Thoracic aorta (tissue), 2 donors: Measurements from ENCODE around the gene SLC37A2. TPM values are rescaled to one million over a fixed set of nuclear protein-coding genes. Genes with fewer than 3 reads are reported as not detected.

Source experiments
- ATAC-seq: fragments of 150-250 bp; one replicate; pipeline ENCODE4 v1.8.0; 2017; ENCODE audit warnings: low read depth; ENCODE audit not compliant: insufficient number of reproducible peaks, low FRiP score
- DNase-seq: peaks from one replicate; pipeline ENCODE4 v3.0.0-alpha.2; 2020; ENCODE audit warnings: low spot score
- H3K27ac ChIP-seq, 2 donors: fragments of 200-600 bp; sonication (generic); 1 replicate in 1 of 2; 2 replicates in 1 of 2; pipeline ENCODE4 v1.5.1; 2016; ENCODE audit warnings: mild to moderate bottlenecking in 2 of 2, moderate library complexity in 2 of 2
- H3K27me3 ChIP-seq: fragments of 200-600 bp; sonication (generic); replicated peaks from 2 replicates; pipeline ENCODE4 v1.6.0; 2016; ENCODE audit warnings: mild to moderate bottlenecking; ENCODE audit not compliant: insufficient read depth
- H3K36me3 ChIP-seq: fragments of 200-600 bp; sonication (generic); one replicate; pipeline ENCODE4 v1.5.1; 2016
- H3K4me1 ChIP-seq, 2 donors: fragments of 200-600 bp; sonication (generic); 1 replicate in 1 of 2; 2 replicates in 1 of 2; pipeline versions ENCODE4 v1.5.1 to v1.6.0; 2016; ENCODE audit warnings: low read depth in 2 of 2, mild to moderate bottlenecking in 1 of 2; ENCODE audit not compliant: control insufficient read depth in 1 of 2
- H3K4me3 ChIP-seq: fragments of 200-600 bp; sonication (generic); 2 replicates; pipeline ENCODE4 v1.5.1; 2016; ENCODE audit warnings: mild to moderate bottlenecking
- H3K9me3 ChIP-seq: fragments of 200-600 bp; sonication (generic); 2 replicates; pipeline ENCODE4 v1.5.1; 2016
- total RNA-seq, 2 donors: library from RNA; depleted of rRNA; stranded (reverse); fragments of >200 nt; gene quantifications; one replicate each; pipeline versions ENCODE4 v1.1.0 to v1.2.3, GENCODE V29; 2016
- TF ChIP-seq, protein P1 (sequence below): fragments of 200-600 bp; sonication (generic); IDR thresholded peaks from one replicate; pipeline ENCODE4 v1.5.1; 2019; ENCODE audit warnings: antibody characterized with exemption

Gene SLC37A2
- total RNA-seq, 2 donors from 2014 or later: 8.9 to 11.6 TPM

- no peaks in the 10 kb centered on the region for H3K36me3 ChIP-seq
- DNase-seq (no peak), ATAC-seq (no peak)
- no peaks in the 10 kb centered on the region for H3K27me3 ChIP-seq
- H3K27ac ChIP-seq: no peak overlapping the region
- TF ChIP-seq, protein P1, sequence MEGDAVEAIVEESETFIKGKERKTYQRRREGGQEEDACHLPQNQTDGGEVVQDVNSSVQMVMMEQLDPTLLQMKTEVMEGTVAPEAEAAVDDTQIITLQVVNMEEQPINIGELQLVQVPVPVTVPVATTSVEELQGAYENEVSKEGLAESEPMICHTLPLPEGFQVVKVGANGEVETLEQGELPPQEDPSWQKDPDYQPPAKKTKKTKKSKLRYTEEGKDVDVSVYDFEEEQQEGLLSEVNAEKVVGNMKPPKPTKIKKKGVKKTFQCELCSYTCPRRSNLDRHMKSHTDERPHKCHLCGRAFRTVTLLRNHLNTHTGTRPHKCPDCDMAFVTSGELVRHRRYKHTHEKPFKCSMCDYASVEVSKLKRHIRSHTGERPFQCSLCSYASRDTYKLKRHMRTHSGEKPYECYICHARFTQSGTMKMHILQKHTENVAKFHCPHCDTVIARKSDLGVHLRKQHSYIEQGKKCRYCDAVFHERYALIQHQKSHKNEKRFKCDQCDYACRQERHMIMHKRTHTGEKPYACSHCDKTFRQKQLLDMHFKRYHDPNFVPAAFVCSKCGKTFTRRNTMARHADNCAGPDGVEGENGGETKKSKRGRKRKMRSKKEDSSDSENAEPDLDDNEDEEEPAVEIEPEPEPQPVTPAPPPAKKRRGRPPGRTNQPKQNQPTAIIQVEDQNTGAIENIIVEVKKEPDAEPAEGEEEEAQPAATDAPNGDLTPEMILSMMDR: no peak
- H3K9me3 ChIP-seq: no peaks in the 10 kb centered on the region
- H3K4me3 ChIP-seq: no peak overlapping the region
- peaks cover 0 to 3% of the 10 kb centered on the region in 2 donors for H3K4me1 ChIP-seq
These were observed 11.6 kb downstream of the SLC37A2 start for GRCh38 chr11:125074511-125075241.

DNA sequence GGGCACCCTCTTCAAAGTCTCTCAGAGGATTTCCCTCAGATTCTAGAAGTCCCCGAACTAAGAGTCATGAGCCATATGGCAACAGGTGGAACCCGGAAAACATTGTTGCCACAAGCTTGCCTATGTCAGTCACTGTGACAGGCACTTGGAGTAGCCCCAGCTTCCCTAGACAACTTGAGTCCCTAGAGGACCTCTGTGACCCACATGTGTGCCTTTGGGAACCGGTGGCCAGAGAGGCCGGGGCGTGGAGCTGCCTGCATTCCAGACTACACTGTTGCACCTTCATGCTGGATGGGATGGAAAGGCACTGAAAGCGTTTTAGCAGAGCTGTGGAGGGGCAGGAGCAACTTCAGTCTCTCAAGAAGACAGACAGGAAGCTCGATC lies 12.1 kb downstream of the SLC37A2 start:
- Histone ChIP-seq H3K9me3 (no peaks in the 10 kb centered on the region), H3K27ac (no peak overlapping the region), H3K4me3 (no peak overlapping the region), H3K36me3 (no peaks in the 10 kb centered on the region), H3K27me3 (no peaks in the 10 kb centered on the region), H3K4me1 (no peaks in the 10 kb centered on the region)
- TF ChIP-seq, protein P1: no peak
- DNase-seq: no peak
- ATAC-seq: no peak

GRCh38 chr11:125075900-125076317 lies 12.8 kb downstream of the SLC37A2 start:
- no peaks in the 10 kb centered on the region for H3K36me3 ChIP-seq
- no peaks in the 10 kb centered on the region for H3K9me3 ChIP-seq
- no peak overlapping the region for H3K27ac ChIP-seq
- no peak overlapping the region for H3K4me3 ChIP-seq
- ATAC-seq (no peak), DNase-seq (no peak)
- TF ChIP-seq, protein P1: no peak
- H3K4me1 ChIP-seq: no peaks in the 10 kb centered on the region
- no peaks in the 10 kb centered on the region for H3K27me3 ChIP-seq

DNA sequence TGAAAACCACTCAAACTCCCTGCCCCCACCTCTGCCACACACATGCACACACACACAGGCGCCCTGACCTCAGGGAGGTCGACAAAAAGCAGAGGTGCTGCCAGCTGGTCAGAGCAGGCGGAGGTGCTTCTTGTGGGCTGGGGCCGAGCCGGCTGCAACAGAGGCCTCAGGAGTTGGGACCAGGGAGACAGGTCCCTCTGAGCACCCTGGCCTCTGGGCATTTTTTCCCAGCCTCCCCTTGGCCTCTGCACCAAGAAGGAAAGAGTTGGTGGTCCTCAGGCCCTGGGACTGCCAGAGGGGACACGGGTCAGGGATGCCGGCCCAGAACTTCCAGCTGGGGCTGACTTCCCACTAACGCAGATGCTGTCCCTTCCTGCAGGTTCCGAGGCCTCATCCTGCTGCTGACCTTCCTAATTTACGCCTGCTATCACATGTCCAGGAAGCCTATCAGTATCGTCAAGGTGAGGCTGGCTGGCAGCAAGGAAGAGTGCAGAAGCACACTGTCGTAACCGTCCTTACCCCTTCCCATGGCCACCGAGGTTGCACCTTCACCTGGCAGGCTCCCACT lies 13.4 kb downstream of the SLC37A2 start:
- TF ChIP-seq, protein P1: no peak
- Histone ChIP-seq H3K27ac (no peak overlapping the region), H3K4me1 (no peaks in the 10 kb centered on the region), H3K9me3 (no peaks in the 10 kb centered on the region), H3K4me3 (no peak overlapping the region), H3K36me3 (no peaks in the 10 kb centered on the region), H3K27me3 (no peaks in the 10 kb centered on the region)
- ATAC-seq (no peak), DNase-seq (no peak)

- TF ChIP-seq, protein P1: no peak
- H3K27me3 ChIP-seq: no peaks in the 10 kb centered on the region
- H3K36me3 ChIP-seq: no peaks in the 10 kb centered on the region
- no peaks in the 10 kb centered on the region for H3K4me1 ChIP-seq
- no peak for DNase-seq
- H3K27ac ChIP-seq: no peak overlapping the region
- no peak for ATAC-seq
- H3K9me3 ChIP-seq: no peaks in the 10 kb centered on the region
- H3K4me3 ChIP-seq: no peak overlapping the region
These were observed 14.9 kb downstream of the SLC37A2 start for GRCh38 chr11:125078016-125078415.
